GM15510 (cell line): ENCODE data around the gene CAB39.

ENCODE experiments used
- POLR2A ChIP-seq: IDR thresholded peaks from 3 replicates; pipeline ENCODE4 v1.6.1; 2011; ENCODE audit warnings: borderline replicate concordance; ENCODE audit not compliant: insufficient read length; ENCODE audit errors: extremely low read depth

Gene CAB39

GRCh38 chr2:230721712-230722111 lies 9.1 kb downstream of the CAB39 start:
- no peak for TF ChIP-seq POLR2A

- TF ChIP-seq POLR2A = no peak
These were observed 9.7 kb downstream of the CAB39 start for GRCh38 chr2:230722207-230722885.

GRCh38 chr2:230723363-230723762 lies 10.7 kb downstream of the CAB39 start:
- no peak for TF ChIP-seq POLR2A

GRCh38 chr2:230731512-230731911 lies 18.9 kb downstream of the CAB39 start:
- no peak for TF ChIP-seq POLR2A

GRCh38 chr2:230732914-230733401 lies 20.3 kb downstream of the CAB39 start:
- TF ChIP-seq POLR2A = no peak

- TF ChIP-seq POLR2A = no peak
These were observed 21.9 kb downstream of the CAB39 start for GRCh38 chr2:230734247-230735175.

GRCh38 chr2:230735884-230736283 lies 23.2 kb downstream of the CAB39 start:
- no peak for TF ChIP-seq POLR2A

GRCh38 chr2:230737300-230737699 lies 24.7 kb downstream of the CAB39 start:
- no peak for TF ChIP-seq POLR2A

- no peak for TF ChIP-seq POLR2A
These were observed 25.2 kb downstream of the CAB39 start for GRCh38 chr2:230737791-230738226.

- no peak for TF ChIP-seq POLR2A
These were observed 25.8 kb downstream of the CAB39 start for GRCh38 chr2:230738391-230738811.

GRCh38 chr2:230738924-230739323 lies 26.3 kb downstream of the CAB39 start:
- no peak for TF ChIP-seq POLR2A

- TF ChIP-seq POLR2A = no peak
These were observed 27.3 kb downstream of the CAB39 start for GRCh38 chr2:230739961-230740360.

- no peak for TF ChIP-seq POLR2A
These were observed 30.1 kb downstream of the CAB39 start for GRCh38 chr2:230742781-230743180.

GRCh38 chr2:230746213-230746612 lies 33.6 kb downstream of the CAB39 start:
- TF ChIP-seq POLR2A = no peak

GRCh38 chr2:230748087-230748486 lies 35.4 kb downstream of the CAB39 start:
- TF ChIP-seq POLR2A = no peak
